ENCODE measurements around the gene TRPM4.
A peak's percentile ranks its signal among the peaks of the same experiment; 100 is the strongest.

Gene TRPM4

GRCh38 chr19:49231804-49232203 is 74.2 kb downstream of the TRPM4 start:
- ChIA-PET POLR2A (no interaction called here), CTCF (interaction anchor here (1.0 to 1.1 kb wide), 2 partner anchors 13 to 23 kb away, joined by 3 read pairs; no protein-coding TSS in a partner anchor)
- DNase-seq (ENCODE audit: extremely low spot score) = peak; percentile 45
- no peak for TF ChIP-seq CTCF (IDR thresholded peaks at IDR 0.05; ENCODE audit: control extremely low read depth, extremely low read depth, low read depth, missing control alignments)

GRCh38 chr19:49233163-49233562 is 75.6 kb downstream of the TRPM4 start:
- POLR2A ChIA-PET = interaction anchor here (0.6 kb wide), 1 partner anchor 97 kb away, joined by 10 read pairs; no protein-coding TSS in a partner anchor
- TF ChIP-seq CTCF (IDR thresholded peaks at IDR 0.05; ENCODE audit: control extremely low read depth, extremely low read depth, low read depth, missing control alignments) = no peak
- DNase-seq (ENCODE audit: extremely low spot score) = no peak
- CTCF ChIA-PET = interaction anchor here (1.1 kb wide), 1 partner anchor 24 kb away, joined by 3 read pairs; no protein-coding TSS in a partner anchor

GRCh38 chr19:49241769-49242168 is 84.2 kb downstream of the TRPM4 start:
- DNase-seq (ENCODE audit: extremely low spot score) = no peak
- ChIA-PET POLR2A (no interaction called here), CTCF (interaction anchor here (0.8 to 1.3 kb wide), 3 partner anchors 16 to 59 kb away, joined by 3 to 5 read pairs (median 3); no protein-coding TSS in a partner anchor)
- TF ChIP-seq CTCF (IDR thresholded peaks at IDR 0.05; ENCODE audit: control extremely low read depth, extremely low read depth, low read depth, missing control alignments) = no peak

- ChIA-PET CTCF (interaction anchor here (1.0 to 1.4 kb wide), 2 partner anchors 13 to 17 kb away, joined by 3 to 4 read pairs; no protein-coding TSS in a partner anchor), POLR2A (no interaction called here)
- no peak for DNase-seq (ENCODE audit: extremely low spot score)
- TF ChIP-seq CTCF (IDR thresholded peaks at IDR 0.05; ENCODE audit: control extremely low read depth, extremely low read depth, low read depth, missing control alignments) = no peak
These were observed 85.5 kb downstream of the TRPM4 start for GRCh38 chr19:49243129-49243528.

- ChIA-PET POLR2A (no interaction called here), CTCF (interaction anchor here (1.0 to 1.4 kb wide), 2 partner anchors 12 to 18 kb away, joined by 3 to 4 read pairs; no protein-coding TSS in a partner anchor)
These were observed 86.1 kb downstream of the TRPM4 start for GRCh38 chr19:49243726-49244125.

GRCh38 chr19:49244256-49244655 is 86.7 kb downstream of the TRPM4 start:
- no peak for DNase-seq (ENCODE audit: extremely low spot score)
- no peak for TF ChIP-seq CTCF (IDR thresholded peaks at IDR 0.05; ENCODE audit: control extremely low read depth, extremely low read depth, low read depth, missing control alignments)
- ChIA-PET POLR2A (no interaction called here), CTCF (interaction anchor here (1.3 to 1.4 kb wide), 2 partner anchors 11 to 13 kb away, joined by 3 read pairs; no protein-coding TSS in a partner anchor)

More at GRCh38 chr19:49243726-49244125, 86.1 kb downstream of the TRPM4 start:
- no peak for DNase-seq (ENCODE audit: extremely low spot score)
- TF ChIP-seq CTCF (IDR thresholded peaks at IDR 0.05; ENCODE audit: control extremely low read depth, extremely low read depth, low read depth, missing control alignments) = no peak
